ENCODE data around the gene TAPT1. TPM values are rescaled to one million over a fixed set of nuclear protein-coding genes. Genes with fewer than 3 reads are reported as not detected.

TAPT1 gene
- total and polyA plus RNA-seq, 2 of the 13 experiments (the other 11 are each of a cell fraction or from before 2014, with no cell fraction given) = 24.5 to 25.3 TPM

DNA sequence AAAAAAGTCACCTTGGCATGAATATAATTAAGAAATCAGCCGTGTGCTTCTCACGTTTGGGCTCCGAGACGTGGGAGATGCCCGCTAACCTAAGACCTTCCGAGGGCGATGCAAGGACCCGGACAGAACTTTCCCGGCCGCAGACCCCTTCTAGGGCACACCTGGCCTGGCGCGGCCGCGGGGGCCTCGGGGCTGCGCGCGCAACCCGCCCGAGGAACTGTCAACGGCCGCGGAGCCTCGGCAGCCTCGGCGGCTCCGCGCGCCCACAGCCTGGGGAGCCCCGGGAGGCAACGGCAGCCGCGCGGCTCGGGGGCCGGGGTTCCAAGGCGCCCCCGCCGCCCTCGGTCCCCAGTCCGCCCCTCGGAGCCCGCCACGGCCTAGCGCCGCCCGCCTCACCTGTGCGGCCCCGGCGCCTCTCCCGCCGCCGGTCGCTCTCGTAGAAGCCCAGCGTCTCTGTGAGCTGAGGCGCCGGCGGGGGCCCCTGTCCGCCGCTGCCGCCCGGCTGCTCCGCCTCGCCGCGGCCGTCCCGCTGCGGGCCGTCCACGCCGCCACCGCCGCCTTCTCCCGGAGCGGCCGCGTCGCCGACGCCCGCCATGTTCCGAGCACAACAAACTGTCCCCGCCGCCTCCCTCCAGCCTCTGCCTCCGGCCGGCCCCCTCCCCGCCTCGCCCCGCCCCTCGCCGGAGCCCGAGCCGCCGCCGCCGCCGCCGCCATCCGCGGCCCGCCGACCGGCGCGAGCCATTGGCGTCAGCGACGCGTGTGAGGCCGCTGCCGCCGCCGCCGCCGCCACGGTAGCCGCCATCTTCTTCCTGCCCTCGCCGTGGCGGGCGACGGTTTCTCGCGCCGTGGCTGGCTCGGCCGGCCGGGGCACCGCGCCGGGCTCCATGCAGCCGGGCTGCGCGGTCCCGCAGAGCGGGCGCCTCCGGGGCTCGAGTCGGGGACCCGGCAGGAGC, at the start of gene TAPT1 (continued):
- TF ChIP-seq ZKSCAN1 (IDR thresholded peaks at IDR 0.05; ENCODE audit: low read length) (no peak), HMG20A (CRISPR knock-in tag; IDR thresholded peaks at IDR 0.05; ENCODE audit: borderline replicate concordance) (no peak), RXRA (CRISPR knock-in tag; IDR thresholded peaks at IDR 0.05) (no peak), YY1 (IDR thresholded peaks at IDR 0.05; ENCODE audit: insufficient read depth, insufficient replicate concordance, low read depth, low read length) (peak; percentile 94), TARDBP (CRISPR knock-in tag; IDR thresholded peaks at IDR 0.05) (no peak), SKI (IDR thresholded peaks at IDR 0.05; ENCODE audit: partially characterized antibody) (peak; percentile 30), GATAD1 (CRISPR knock-in tag; IDR thresholded peaks at IDR 0.05) (0 out of 2 replicates have a peak, but pooled peaks have one; percentile 40), ZNF850 (CRISPR knock-in tag; conservative IDR thresholded peaks at IDR 0.05) (no peak), MEF2D (CRISPR knock-in tag; IDR thresholded peaks at IDR 0.05) (no peak), ZNF235 (CRISPR knock-in tag; IDR thresholded peaks at IDR 0.05; ENCODE audit: borderline replicate concordance) (no peak), SAP130 (CRISPR knock-in tag; IDR thresholded peaks at IDR 0.05; ENCODE audit: low read depth) (peak; percentile 42; the same call in 1 of the 2 replicates), ZNF329 (CRISPR knock-in tag; IDR thresholded peaks at IDR 0.05; ENCODE audit: low read depth) (no peak), PHF21A (CRISPR knock-in tag; IDR thresholded peaks at IDR 0.05) (no peak), NFIB (CRISPR knock-in tag; IDR thresholded peaks at IDR 0.05; ENCODE audit: borderline replicate concordance) (no peak), ZFY (CRISPR knock-in tag; IDR thresholded peaks at IDR 0.05) (peak; percentile 79; the same call in 1 of the 2 replicates), NR2C2 (CRISPR knock-in tag; IDR thresholded peaks at IDR 0.05; ENCODE audit: borderline replicate concordance) (no peak), ZNF484 (CRISPR knock-in tag; IDR thresholded peaks at IDR 0.05; ENCODE audit: borderline replicate concordance, low read depth) (no peak)
- TF ChIP-seq, protein P1, sequence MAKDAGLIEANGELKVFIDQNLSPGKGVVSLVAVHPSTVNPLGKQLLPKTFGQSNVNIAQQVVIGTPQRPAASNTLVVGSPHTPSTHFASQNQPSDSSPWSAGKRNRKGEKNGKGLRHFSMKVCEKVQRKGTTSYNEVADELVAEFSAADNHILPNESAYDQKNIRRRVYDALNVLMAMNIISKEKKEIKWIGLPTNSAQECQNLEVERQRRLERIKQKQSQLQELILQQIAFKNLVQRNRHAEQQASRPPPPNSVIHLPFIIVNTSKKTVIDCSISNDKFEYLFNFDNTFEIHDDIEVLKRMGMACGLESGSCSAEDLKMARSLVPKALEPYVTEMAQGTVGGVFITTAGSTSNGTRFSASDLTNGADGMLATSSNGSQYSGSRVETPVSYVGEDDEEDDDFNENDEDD (CRISPR knock-in tag; IDR thresholded peaks at IDR 0.05; ENCODE audit: borderline replicate concordance) = 0 out of 2 replicates have a peak, but pooled peaks have one; percentile 23
- TF ChIP-seq, protein P2, sequence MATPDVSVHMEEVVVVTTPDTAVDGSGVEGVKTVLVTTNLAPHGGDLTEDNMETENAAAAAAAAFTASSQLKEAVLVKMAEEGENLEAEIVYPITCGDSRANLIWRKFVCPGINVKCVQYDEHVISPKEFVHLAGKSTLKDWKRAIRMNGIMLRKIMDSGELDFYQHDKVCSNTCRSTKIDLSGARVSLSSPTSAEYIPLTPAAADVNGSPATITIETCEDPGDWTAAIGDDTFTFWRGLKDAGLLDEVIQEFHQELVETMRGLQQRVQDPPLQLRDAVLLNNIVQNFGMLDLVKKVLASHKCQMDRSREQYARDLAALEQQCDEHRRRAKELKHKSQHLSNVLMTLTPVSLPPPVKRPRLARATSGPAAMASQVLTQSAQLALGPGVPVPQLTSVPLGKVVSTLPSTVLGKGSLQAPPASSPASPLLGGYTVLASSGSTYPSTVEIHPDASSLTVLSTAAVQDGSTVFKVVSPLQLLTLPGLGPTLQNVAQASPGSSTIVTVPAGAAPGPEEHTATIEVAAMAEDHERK (CRISPR knock-in tag; IDR thresholded peaks at IDR 0.05; ENCODE audit: low read depth) = no peak
- TF ChIP-seq, protein P3, sequence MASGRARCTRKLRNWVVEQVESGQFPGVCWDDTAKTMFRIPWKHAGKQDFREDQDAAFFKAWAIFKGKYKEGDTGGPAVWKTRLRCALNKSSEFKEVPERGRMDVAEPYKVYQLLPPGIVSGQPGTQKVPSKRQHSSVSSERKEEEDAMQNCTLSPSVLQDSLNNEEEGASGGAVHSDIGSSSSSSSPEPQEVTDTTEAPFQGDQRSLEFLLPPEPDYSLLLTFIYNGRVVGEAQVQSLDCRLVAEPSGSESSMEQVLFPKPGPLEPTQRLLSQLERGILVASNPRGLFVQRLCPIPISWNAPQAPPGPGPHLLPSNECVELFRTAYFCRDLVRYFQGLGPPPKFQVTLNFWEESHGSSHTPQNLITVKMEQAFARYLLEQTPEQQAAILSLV (CRISPR knock-in tag; IDR thresholded peaks at IDR 0.05; ENCODE audit: borderline replicate concordance) = no peak
- TF ChIP-seq, protein P4, sequence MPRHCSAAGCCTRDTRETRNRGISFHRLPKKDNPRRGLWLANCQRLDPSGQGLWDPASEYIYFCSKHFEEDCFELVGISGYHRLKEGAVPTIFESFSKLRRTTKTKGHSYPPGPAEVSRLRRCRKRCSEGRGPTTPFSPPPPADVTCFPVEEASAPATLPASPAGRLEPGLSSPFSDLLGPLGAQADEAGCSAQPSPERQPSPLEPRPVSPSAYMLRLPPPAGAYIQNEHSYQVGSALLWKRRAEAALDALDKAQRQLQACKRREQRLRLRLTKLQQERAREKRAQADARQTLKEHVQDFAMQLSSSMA (CRISPR knock-in tag; IDR thresholded peaks at IDR 0.05) = no peak
- TF ChIP-seq, protein P5, sequence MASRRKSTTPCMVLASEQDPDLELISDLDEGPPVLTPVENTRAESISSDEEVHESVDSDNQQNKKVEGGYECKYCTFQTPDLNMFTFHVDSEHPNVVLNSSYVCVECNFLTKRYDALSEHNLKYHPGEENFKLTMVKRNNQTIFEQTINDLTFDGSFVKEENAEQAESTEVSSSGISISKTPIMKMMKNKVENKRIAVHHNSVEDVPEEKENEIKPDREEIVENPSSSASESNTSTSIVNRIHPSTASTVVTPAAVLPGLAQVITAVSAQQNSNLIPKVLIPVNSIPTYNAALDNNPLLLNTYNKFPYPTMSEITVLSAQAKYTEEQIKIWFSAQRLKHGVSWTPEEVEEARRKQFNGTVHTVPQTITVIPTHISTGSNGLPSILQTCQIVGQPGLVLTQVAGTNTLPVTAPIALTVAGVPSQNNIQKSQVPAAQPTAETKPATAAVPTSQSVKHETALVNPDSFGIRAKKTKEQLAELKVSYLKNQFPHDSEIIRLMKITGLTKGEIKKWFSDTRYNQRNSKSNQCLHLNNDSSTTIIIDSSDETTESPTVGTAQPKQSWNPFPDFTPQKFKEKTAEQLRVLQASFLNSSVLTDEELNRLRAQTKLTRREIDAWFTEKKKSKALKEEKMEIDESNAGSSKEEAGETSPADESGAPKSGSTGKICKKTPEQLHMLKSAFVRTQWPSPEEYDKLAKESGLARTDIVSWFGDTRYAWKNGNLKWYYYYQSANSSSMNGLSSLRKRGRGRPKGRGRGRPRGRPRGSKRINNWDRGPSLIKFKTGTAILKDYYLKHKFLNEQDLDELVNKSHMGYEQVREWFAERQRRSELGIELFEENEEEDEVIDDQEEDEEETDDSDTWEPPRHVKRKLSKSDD (CRISPR knock-in tag; IDR thresholded peaks at IDR 0.05; ENCODE audit: low read depth) = peak; percentile 30; the same call in 1 of the 2 replicates

Data from HepG2 (cell line).